Muscle layer of colon (tissue), 2 donors: ENCODE data around the gene UBFD1.
"Not testable (repeated sequence)": the region's sequence is repeated elsewhere in the genome, so short reads cannot be mapped to it uniquely, and the experiment has no call there.

Experiments used
- H3K27ac ChIP-seq: one replicate; pipeline ENCODE4 v1.7.0; 2013; ENCODE audit warnings: low read depth, mild to moderate bottlenecking, low read length, moderate library complexity
- H3K27me3 ChIP-seq, 2 donors: one replicate each; pipeline ENCODE4 v1.7.0; 2013; ENCODE audit warnings: low read length in 2 of 2, mild to moderate bottlenecking in 2 of 2; ENCODE audit not compliant: insufficient read depth in 2 of 2, control insufficient read depth in 1 of 2
- H3K36me3 ChIP-seq: one replicate; pipeline ENCODE4 v1.7.0; 2013; ENCODE audit warnings: mild to moderate bottlenecking, low read length; ENCODE audit not compliant: insufficient read depth
- H3K4me1 ChIP-seq: one replicate; pipeline ENCODE4 v1.7.0; 2013; ENCODE audit warnings: mild to moderate bottlenecking, low read length; ENCODE audit not compliant: insufficient read depth
- H3K4me3 ChIP-seq, 2 donors: one replicate each; pipeline ENCODE4 v1.7.0; 2013; ENCODE audit warnings: low read length in 2 of 2, low read depth in 1 of 2, mild to moderate bottlenecking in 1 of 2, moderate library complexity in 1 of 2
- H3K9ac ChIP-seq: one replicate; pipeline ENCODE4 v1.7.0; 2013; ENCODE audit warnings: low read length
- H3K9me3 ChIP-seq: one replicate; pipeline ENCODE4 v1.7.0; 2013; ENCODE audit warnings: mild to moderate bottlenecking, low read length
- donor health status: abdominal sarcoma.
- donor health status: Adenocarcinoma of cecum.

UBFD1 gene

DNA sequence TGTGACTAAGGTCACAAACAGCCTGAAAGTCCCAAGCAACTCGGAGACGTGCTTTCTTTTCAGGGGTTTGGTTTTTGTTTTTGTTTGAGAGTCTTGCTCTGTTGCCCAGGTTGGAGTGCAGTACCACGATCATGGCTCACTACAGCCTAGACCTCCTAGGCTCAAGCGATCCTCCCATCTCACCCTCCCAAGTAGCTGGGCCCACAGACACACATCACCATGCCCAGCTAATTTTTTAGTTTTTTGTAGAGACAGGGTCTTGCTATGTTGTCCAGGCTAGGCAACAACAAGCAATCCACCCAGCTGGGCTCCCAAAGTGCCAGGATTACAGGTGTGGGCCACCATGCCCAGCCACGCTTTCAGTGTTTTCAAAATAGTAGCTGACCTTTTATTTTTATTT, 27.5 kb upstream of the UBFD1 start:
- H3K36me3 ChIP-seq: peaks cover 50% of the 10 kb centered on the region
- no peak overlapping the region for H3K27ac ChIP-seq

DNA sequence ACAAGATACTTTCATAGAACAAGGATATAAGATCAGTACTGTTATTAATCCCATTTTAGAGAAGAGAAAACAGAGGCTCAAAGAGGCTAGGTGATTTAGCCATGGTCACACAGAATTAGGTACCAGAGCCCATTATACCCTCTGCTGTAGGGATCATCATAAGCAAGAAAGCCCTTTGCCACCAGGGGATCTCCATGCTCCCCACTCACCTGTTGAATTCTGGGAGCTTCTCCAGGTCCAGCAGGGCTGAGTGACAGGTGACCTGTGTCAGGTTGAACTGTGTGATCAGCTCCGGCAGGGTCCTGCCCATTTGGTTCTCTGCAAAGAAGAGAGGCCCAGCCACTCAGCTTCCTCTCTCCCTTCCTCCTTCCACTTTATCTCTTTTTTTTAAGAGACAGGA, 25.1 kb upstream of the UBFD1 start:
- H3K9me3 ChIP-seq: no peaks in the 10 kb centered on the region
- no peak overlapping the region for H3K9ac ChIP-seq
- peaks cover 52% of the 10 kb centered on the region for H3K36me3 ChIP-seq
- H3K4me1 ChIP-seq: no peaks in the 10 kb centered on the region
- no peaks in the 10 kb centered on the region for H3K27me3 ChIP-seq
- H3K27ac ChIP-seq: no peak overlapping the region
- H3K4me3 ChIP-seq: no peak overlapping the region

More for the DNA sequence above, 27.5 kb upstream of the UBFD1 start:
- Histone ChIP-seq H3K4me3 (no peak overlapping the region), H3K4me1 (no peaks in the 10 kb centered on the region), H3K27me3 (no peaks in the 10 kb centered on the region), H3K9me3 (no peaks in the 10 kb centered on the region), H3K9ac (no peak overlapping the region)

DNA sequence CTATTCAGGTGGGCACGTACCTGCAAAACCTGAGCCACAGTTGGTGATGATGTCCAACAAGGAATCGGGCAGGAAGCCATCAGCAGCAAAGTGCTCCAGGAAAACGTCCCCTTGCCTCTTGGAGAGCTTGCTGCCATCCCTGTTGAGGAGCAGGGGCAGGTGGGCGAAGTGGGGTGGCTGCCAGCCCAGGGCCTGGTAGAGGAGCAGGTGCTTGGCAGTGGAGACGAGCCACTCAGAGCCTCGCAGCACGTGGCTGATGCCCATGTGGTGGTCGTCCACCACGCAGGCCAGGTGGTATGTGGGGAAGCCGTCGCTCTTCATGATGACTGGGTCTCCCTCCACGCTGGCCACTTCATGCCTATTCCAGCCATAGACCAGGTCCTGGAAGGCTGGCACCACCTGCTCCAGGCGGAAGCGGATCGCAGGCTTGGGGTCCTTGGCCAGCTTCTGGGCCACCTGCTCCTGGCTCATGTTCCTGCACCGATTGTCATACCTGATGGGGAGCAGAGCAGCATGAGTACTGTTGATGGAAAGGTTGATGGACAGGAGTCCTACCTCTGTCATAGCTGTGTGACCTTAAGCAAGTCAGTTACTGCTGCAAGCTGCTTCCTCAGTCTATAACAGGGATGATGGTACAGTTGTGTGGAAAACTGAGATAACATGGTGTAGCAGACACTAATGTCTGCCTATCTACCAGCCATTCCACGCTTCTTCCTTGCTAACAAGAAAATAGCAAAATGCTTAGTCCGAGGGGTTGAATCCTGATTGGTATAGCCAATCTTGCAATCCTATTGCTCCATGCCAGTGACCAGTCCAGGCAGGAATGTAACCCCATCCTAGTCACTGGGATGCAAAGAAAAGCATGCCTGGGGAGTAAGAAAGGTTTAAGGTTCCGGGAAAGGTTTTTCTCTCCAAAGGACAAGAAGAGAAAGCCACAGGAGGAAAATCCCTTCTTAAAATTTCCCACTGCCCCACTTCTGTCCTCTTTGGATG, 22.4 kb upstream of the UBFD1 start:
- Histone ChIP-seq H3K9me3 (no peaks in the 10 kb centered on the region), H3K4me3 (no peak overlapping the region), H3K27ac (no peak overlapping the region), H3K9ac (no peak overlapping the region), H3K27me3 (no peaks in the 10 kb centered on the region), H3K36me3 (peaks cover 36% of the 10 kb centered on the region), H3K4me1 (no peaks in the 10 kb centered on the region)

- no peak overlapping the region for H3K27ac ChIP-seq
- H3K9me3 ChIP-seq: no peaks in the 10 kb centered on the region
- peaks cover 40% of the 10 kb centered on the region for H3K36me3 ChIP-seq
- no peaks in the 10 kb centered on the region for H3K4me1 ChIP-seq
- no peak overlapping the region for H3K4me3 ChIP-seq
- H3K27me3 ChIP-seq: no peaks in the 10 kb centered on the region
- no peak overlapping the region for H3K9ac ChIP-seq
Measured at GRCh38 chr16:23535901-23536300, 21.6 kb upstream of the UBFD1 start.

DNA sequence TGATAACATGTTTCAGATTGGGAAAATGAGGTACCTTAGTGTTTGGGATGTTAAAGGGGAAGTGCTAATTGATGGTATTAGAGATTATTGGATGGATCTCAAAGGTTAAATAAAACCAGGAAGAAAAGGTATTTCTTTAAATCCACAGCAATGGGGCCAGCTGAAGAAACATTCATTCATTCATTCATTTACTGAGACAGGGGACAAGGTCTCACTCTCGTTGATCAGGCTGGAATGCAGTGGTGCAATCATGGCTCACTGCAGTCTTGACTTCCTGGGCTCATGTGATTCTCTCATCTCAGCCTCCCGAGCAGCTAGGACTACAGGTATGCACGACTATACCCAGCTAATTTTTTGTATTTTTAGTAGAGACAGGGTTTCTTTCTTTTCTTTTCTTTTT, 20.1 kb upstream of the UBFD1 start:
- no peaks in the 10 kb centered on the region for H3K27me3 ChIP-seq
- no peak overlapping the region for H3K9ac ChIP-seq
- no peaks in the 10 kb centered on the region for H3K4me1 ChIP-seq
- H3K4me3 ChIP-seq: no peak overlapping the region
- peaks cover 32% of the 10 kb centered on the region for H3K36me3 ChIP-seq
- H3K27ac ChIP-seq: no peak overlapping the region
- H3K9me3 ChIP-seq: no peaks in the 10 kb centered on the region

DNA sequence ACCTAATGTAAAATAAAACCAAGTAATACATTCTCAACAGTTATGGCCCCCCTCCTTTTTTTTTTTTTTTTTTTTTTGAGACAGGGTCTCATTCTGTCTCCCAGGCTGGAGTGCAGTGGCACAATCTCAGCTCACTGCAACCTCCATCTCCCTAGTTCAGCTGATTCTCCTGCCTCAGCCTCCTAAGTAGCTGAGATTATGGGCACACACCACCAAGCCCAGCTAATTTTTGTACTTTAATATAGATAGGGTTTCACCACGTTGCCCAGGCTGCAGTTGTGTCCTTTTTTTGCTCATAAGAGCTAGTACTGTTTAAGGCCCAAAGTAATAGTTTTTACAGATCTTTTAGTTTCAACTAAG, 18.6 kb upstream of the UBFD1 start:
- H3K27ac ChIP-seq: no peak overlapping the region
- H3K36me3 ChIP-seq: peaks cover 35% of the 10 kb centered on the region
- no peaks in the 10 kb centered on the region for H3K27me3 ChIP-seq
- no peak overlapping the region for H3K9ac ChIP-seq
- H3K4me1 ChIP-seq: no peaks in the 10 kb centered on the region
- no peak overlapping the region for H3K4me3 ChIP-seq
- no peaks in the 10 kb centered on the region for H3K9me3 ChIP-seq

DNA sequence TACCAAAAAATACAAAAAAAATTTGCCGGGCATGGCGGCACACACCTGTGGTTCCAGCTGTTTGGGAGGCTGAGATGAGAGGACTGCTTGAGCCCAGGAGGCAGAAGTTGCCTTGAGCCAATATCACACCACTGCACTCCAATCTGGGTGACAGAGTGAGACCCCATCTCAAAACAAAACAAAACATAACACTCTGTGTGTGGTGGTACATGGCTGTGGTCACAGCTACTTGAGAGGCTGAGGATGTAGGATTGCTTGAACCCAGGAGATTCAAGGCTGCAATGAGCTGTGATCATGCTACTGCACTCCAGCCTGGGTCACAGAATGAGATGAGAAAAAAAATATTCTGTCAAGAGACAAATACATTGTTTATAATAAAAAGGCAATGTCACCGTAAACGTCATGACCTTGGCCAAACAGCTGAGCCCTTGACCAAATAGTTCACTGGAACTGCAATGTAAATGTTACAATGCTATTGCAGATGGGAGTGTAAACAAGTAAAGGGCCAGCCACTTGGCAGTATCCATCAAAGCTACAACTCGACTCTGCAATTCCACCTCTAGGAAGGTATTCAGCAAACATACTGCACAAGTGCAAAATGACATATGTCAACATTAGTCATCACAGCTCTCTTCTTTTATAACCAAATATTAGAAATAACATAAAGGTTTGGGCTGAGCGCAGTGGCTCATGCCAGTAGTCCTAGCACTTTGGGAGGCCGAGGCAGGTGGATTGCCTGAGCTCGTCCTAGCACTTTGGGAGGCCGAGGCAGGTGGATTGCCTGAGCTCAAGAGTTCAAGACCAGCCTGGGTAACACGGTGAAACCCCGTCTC, 17.3 kb upstream of the UBFD1 start:
- H3K9ac ChIP-seq: no peak overlapping the region
- H3K27me3 ChIP-seq: no peaks in the 10 kb centered on the region
- H3K36me3 ChIP-seq: peaks cover 34% of the 10 kb centered on the region
- no peaks in the 10 kb centered on the region for H3K4me1 ChIP-seq
- no peak overlapping the region for H3K27ac ChIP-seq
- H3K4me3 ChIP-seq: no peak overlapping the region
- no peaks in the 10 kb centered on the region for H3K9me3 ChIP-seq

DNA sequence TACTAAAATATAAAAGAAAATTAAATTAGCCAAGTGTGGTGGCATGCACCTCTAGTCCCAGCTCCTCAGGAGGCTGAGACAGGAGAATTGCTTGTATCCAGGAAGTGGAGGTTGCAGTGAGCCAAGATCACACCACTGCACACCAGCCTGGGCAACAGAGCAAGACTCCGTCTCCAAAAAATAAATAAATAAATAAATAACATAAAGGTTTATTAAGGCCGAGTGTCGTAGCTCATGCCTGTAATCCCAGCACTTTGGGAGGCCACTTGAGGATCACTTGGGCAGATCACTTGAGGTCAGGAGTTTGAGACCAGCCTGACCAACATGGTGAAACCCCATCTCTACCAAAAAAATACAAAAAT, 16.7 kb upstream of the UBFD1 start:
- not testable (repeated sequence) for H3K9ac ChIP-seq, H3K4me3 ChIP-seq, H3K4me1 ChIP-seq, H3K27ac ChIP-seq, H3K9me3 ChIP-seq, H3K27me3 ChIP-seq
- H3K36me3 ChIP-seq: peaks cover 38% of the 10 kb centered on the region

DNA sequence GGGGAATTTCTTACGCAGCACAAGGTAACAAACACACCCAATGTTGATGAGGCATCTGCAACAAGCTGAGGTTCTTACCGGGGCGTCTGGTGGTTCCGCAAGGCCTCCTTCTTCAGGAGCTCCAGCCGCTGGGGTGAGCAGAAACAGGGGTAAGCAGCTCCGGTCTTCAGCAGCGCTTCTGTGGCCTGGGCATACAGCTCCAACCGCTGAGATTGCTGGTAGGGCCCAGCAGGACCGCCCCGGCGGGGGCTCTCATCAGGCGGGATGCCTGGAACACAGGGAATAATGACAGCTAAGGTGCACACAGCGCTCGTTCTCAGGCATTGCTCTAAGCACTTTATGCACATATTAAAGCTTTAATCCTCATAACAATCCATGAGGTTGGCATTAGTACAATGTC, 13.1 kb upstream of the UBFD1 start:
- no peak overlapping the region for H3K27ac ChIP-seq
- no peak overlapping the region for H3K4me3 ChIP-seq
- no peaks in the 10 kb centered on the region for H3K27me3 ChIP-seq
- no peak overlapping the region for H3K9ac ChIP-seq
- no peaks in the 10 kb centered on the region for H3K9me3 ChIP-seq
- H3K36me3 ChIP-seq: peaks cover 61% of the 10 kb centered on the region
- H3K4me1 ChIP-seq: no peaks in the 10 kb centered on the region

GRCh38 chr16:23549938-23550337, 7.6 kb upstream of the UBFD1 start:
- no peak overlapping the region for H3K4me3 ChIP-seq
- H3K36me3 ChIP-seq: peaks cover 59% of the 10 kb centered on the region
- H3K4me1 ChIP-seq: no peaks in the 10 kb centered on the region
- H3K9me3 ChIP-seq: no peaks in the 10 kb centered on the region
- no peaks in the 10 kb centered on the region for H3K27me3 ChIP-seq
- no peak overlapping the region for H3K27ac ChIP-seq
- no peak overlapping the region for H3K9ac ChIP-seq

- no peak overlapping the region for H3K9ac ChIP-seq
- no peaks in the 10 kb centered on the region for H3K27me3 ChIP-seq
- peaks cover 7% of the 10 kb centered on the region for H3K4me1 ChIP-seq
- H3K4me3 ChIP-seq: no peak overlapping the region
- no peaks in the 10 kb centered on the region for H3K9me3 ChIP-seq
- no peak overlapping the region for H3K27ac ChIP-seq
- H3K36me3 ChIP-seq: peaks cover 41% of the 10 kb centered on the region
Measured at GRCh38 chr16:23552161-23552560, 5.4 kb upstream of the UBFD1 start.
